Subcutaneous abdominal adipose tissue (tissue), 5 donors: ENCODE data around the gene MCCC1.

Source experiments
- H3K27ac ChIP-seq: one replicate; pipeline ENCODE4 v1.7.0; 2013; ENCODE audit warnings: low read depth, mild to moderate bottlenecking, inconsistent platforms, low read length, moderate library complexity
- H3K27me3 ChIP-seq, 5 donors: one replicate each; pipeline ENCODE4 v1.7.0; 2013; ENCODE audit warnings: low read length in 5 of 5, inconsistent platforms in 1 of 5; ENCODE audit not compliant: control insufficient read depth in 5 of 5, insufficient read depth in 4 of 5
- H3K36me3 ChIP-seq, 5 donors: one replicate each; pipeline ENCODE4 v1.7.0; 2013; ENCODE audit warnings: low read length in 5 of 5; ENCODE audit not compliant: control insufficient read depth in 5 of 5, insufficient read depth in 5 of 5
- H3K4me1 ChIP-seq, 5 donors: one replicate each; pipeline ENCODE4 v1.7.0; 2013; ENCODE audit warnings: low read length in 5 of 5, mild to moderate bottlenecking in 3 of 5, moderate library complexity in 1 of 5; ENCODE audit not compliant: control insufficient read depth in 5 of 5, insufficient read depth in 5 of 5
- H3K4me3 ChIP-seq, 5 donors: one replicate each; pipeline ENCODE4 v1.7.0; 2013; ENCODE audit warnings: low read length in 5 of 5, low read depth in 1 of 5
- H3K9ac ChIP-seq, 5 donors: one replicate each; pipeline ENCODE4 v1.7.0; 2013; ENCODE audit warnings: low read length in 5 of 5, mild to moderate bottlenecking in 4 of 5, moderate library complexity in 3 of 5
- H3K9me3 ChIP-seq, 5 donors: one replicate each; pipeline ENCODE4 v1.7.0; 2013; ENCODE audit warnings: low read length in 5 of 5; ENCODE audit not compliant: control insufficient read depth in 5 of 5
- donor health status: healthy.
- donor health status: healthy.
- donor health status: healthy.
- donor health status: healthy.
- donor health status: healthy.

The MCCC1 gene

DNA sequence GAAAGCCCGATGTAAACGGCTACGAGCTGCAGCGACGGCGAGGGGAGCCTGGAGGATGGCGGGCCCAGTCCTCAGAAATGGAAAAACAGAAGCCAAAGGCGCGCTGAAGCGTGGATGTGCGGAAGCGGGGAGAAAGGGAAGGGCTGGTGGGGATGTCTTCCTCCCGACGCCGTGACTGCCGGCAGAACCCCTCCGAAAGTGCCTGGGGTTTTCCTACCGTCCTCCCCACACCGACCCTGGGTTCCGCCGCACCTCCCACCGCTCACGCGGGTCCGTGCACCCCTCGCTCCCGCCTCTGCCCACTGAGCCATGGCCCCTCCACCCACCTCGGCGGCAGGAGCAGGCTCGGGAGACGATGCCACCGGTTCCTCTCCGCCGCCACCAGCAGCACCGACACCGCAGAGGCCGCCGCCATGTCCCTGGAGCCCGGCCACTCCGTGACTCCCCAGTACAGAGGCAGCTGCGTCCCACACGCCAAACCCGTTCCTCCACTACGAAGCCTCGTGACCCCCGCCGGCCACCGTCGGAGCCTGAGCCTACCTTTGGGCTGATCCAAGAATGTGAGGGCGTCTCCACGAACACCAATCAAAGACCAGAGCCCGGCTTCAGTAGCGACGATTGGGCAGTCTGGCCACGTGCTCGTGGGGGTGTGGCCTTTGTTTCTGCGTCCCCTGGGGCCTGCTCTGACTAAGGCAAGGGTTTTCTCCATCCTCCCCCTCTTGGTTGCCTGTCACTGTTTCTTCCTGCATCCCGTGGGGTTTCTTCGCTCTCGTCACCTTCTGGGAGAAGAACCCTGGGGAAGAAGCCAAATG is at the start of gene MCCC1:
Gene MCCC1, minus strand, starts transcription at position 471 of the 812 bp plus-strand sequence. Its CDS starts 56 bp downstream, at position 415.
- H3K9me3 ChIP-seq: no peaks in the 10 kb centered on the region
- peak within 1 kb of the TSS; percentile 87 to 99 (median 96) for H3K4me3 ChIP-seq
- peaks cover 0 to 26% (median 24%) of the 10 kb centered on the region in 5 donors for H3K4me1 ChIP-seq
- no peaks in the 10 kb centered on the region for H3K27me3 ChIP-seq
- H3K36me3 ChIP-seq: peaks cover 0 to 4% (median 0%) of the 10 kb centered on the region in 5 donors
- peak within 1 kb of the TSS; percentile 94 for H3K27ac ChIP-seq
- H3K9ac ChIP-seq: peak within 1 kb of the TSS; percentile 75 to 96 (median 88)

DNA sequence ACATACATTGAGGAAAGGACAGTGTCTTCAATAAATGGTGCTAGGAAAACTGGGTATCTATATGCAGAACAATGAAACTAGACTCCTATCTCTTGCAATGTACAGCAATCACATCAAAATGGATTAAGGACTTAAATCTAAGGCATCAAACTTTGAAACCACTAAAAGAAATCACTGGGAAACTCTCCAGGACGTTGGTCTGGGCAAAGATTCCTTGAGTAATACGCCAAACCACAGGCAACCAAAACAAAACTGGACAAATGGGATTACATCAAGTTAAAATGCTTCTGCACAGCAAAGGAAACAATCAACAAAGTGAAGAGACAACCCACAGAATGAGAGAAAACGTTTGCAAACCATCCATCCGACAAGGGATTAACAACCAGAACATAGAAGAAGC is 48.8 kb upstream of the MCCC1 start:
- Histone ChIP-seq H3K27me3 (peaks cover 0 to 3% (median 0%) of the 10 kb centered on the region in 5 donors), H3K4me1 (no peaks in the 10 kb centered on the region), H3K36me3 (no peaks in the 10 kb centered on the region), H3K27ac (no peak overlapping the region), H3K4me3 (no peak overlapping the region), H3K9ac (no peak overlapping the region), H3K9me3 (no peaks in the 10 kb centered on the region)

DNA sequence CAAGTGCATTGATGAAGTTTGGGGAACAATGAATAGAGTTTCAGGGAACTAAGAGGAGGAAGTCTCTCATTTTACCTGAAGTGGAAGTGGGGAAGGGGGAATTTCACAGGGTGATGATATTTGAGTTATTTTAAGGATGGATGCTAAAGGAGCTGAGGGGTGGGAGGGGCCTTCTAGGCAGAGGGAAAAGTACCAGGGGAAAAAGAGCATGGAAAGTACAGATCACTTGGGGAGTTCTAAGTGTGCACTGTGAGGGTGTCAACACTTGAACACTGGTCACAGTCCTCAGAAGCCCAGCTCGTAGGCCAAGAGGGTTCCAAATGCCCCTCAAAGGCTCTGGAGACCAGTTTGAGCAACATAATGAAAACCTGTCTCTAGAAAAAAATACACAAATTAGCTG is 45.1 kb upstream of the MCCC1 start:
- no peaks in the 10 kb centered on the region for H3K4me1 ChIP-seq
- H3K9ac ChIP-seq: no peak overlapping the region
- H3K36me3 ChIP-seq: no peaks in the 10 kb centered on the region
- no peaks in the 10 kb centered on the region for H3K27me3 ChIP-seq
- no peaks in the 10 kb centered on the region for H3K9me3 ChIP-seq
- H3K27ac ChIP-seq: no peak overlapping the region
- no peak overlapping the region for H3K4me3 ChIP-seq

GRCh38 chr3:183142199-183142598 is 42.9 kb upstream of the MCCC1 start:
- Histone ChIP-seq H3K9ac (no peak overlapping the region), H3K9me3 (no peaks in the 10 kb centered on the region), H3K27ac (no peak overlapping the region), H3K27me3 (peaks cover 0 to 2% (median 0%) of the 10 kb centered on the region in 5 donors), H3K4me3 (no peak overlapping the region), H3K36me3 (no peaks in the 10 kb centered on the region), H3K4me1 (no peaks in the 10 kb centered on the region)

DNA sequence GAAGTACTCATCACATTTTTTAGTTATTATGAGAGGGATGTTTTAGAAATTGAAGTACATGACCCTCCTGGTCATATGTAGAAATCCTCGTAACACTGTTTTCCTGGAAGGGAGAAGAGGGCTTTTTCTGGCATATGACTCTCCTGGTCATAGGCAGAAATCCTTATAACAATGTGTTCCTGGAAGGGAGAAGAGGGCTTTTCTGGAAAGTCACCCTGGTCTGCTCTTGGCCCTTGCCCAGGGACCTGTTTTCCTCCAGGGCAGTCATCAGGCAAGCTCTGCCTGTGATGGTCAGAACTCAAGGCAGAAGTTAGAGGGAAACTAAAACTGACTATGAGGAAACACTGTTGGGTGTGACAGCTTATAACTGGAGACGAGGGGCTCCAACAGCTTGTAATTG is 35.5 kb upstream of the MCCC1 start:
- Histone ChIP-seq H3K27me3 (peaks cover 0 to 7% (median 3%) of the 10 kb centered on the region in 5 donors), H3K36me3 (no peaks in the 10 kb centered on the region), H3K4me3 (no peak overlapping the region), H3K9ac (no peak overlapping the region), H3K9me3 (peaks cover 0 to 2% (median under 1%) of the 10 kb centered on the region in 5 donors), H3K27ac (no peak overlapping the region), H3K4me1 (peaks cover 0 to 12% (median 5%) of the 10 kb centered on the region in 5 donors)

GRCh38 chr3:183132409-183132808 is 33.1 kb upstream of the MCCC1 start:
- Histone ChIP-seq H3K27me3 (peaks cover 0 to 7% (median 3%) of the 10 kb centered on the region in 5 donors), H3K27ac (no peak overlapping the region), H3K4me1 (peaks cover 0 to 12% (median 5%) of the 10 kb centered on the region in 5 donors), H3K4me3 (no peak overlapping the region), H3K9ac (no peak overlapping the region), H3K36me3 (no peaks in the 10 kb centered on the region), H3K9me3 (peaks cover 2 to 14% (median 9%) of the 10 kb centered on the region in 5 donors)

DNA sequence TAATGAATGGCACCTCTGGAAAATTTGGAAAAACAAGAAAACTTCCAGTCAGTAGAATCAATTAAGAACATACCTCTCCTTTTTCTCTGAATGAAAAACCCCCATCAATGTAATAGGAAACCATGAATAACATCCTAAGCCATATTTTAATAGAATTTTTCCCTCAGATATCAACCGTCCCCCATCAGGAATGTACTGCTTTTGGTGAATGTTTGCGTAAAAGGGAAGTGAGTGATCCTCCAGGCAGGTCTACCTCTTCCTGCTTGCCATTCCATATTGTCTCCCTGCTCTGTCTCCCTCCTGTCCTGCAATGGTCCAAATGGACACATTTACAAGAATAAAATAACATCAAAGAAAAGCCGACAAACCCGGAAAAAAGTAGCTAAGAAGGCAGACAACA is 32.4 kb upstream of the MCCC1 start:
- H3K9ac ChIP-seq: no peak overlapping the region
- no peak overlapping the region for H3K4me3 ChIP-seq
- H3K9me3 ChIP-seq: peaks cover 2 to 14% (median 9%) of the 10 kb centered on the region in 5 donors
- H3K36me3 ChIP-seq: no peaks in the 10 kb centered on the region
- peaks cover 0 to 12% (median 5%) of the 10 kb centered on the region in 5 donors for H3K4me1 ChIP-seq
- no peak overlapping the region for H3K27ac ChIP-seq
- H3K27me3 ChIP-seq: peaks cover 0 to 7% (median 3%) of the 10 kb centered on the region in 5 donors

- H3K9me3 ChIP-seq: peaks cover 2 to 14% (median 9%) of the 10 kb centered on the region in 5 donors
- no peak overlapping the region for H3K27ac ChIP-seq
- H3K4me1 ChIP-seq: peaks cover 0 to 12% (median 5%) of the 10 kb centered on the region in 5 donors
- no peak overlapping the region for H3K9ac ChIP-seq
- H3K36me3 ChIP-seq: no peaks in the 10 kb centered on the region
- no peak overlapping the region for H3K4me3 ChIP-seq
- H3K27me3 ChIP-seq: peaks cover 0 to 7% (median 0%) of the 10 kb centered on the region in 5 donors
These were observed 32.0 kb upstream of the MCCC1 start for GRCh38 chr3:183131186-183131725.

- peaks cover 2 to 14% (median 9%) of the 10 kb centered on the region in 5 donors for H3K9me3 ChIP-seq
- no peaks in the 10 kb centered on the region for H3K27me3 ChIP-seq
- H3K27ac ChIP-seq: no peak overlapping the region
- no peak overlapping the region for H3K9ac ChIP-seq
- no peak overlapping the region for H3K4me3 ChIP-seq
- no peaks in the 10 kb centered on the region for H3K36me3 ChIP-seq
- peaks cover 0 to 12% (median 5%) of the 10 kb centered on the region in 5 donors for H3K4me1 ChIP-seq
These were observed 29.9 kb upstream of the MCCC1 start for GRCh38 chr3:183129243-183129642.

DNA sequence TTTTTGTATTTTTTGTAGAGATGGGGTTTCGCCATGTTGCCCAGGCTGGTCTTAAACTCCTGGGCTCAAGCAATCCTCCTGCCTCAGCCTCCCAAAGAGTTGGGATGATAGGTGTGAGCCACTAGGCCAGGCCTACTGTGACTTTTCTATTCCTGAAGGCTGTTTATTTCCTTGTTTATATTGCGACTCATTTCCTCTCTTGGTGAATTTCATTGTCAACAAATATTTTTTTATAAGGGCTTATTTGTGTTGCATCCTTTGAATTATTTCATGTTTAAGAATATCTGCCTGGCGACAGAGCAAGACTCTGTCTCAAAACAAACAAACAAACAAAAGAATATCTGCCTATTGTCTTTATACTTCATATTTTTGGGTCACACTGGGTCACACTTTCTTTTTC is 29.4 kb upstream of the MCCC1 start:
- Histone ChIP-seq H3K4me3 (no peak overlapping the region), H3K4me1 (peaks cover 0 to 12% (median 5%) of the 10 kb centered on the region in 5 donors), H3K9ac (no peak overlapping the region), H3K36me3 (no peaks in the 10 kb centered on the region), H3K27ac (no peak overlapping the region), H3K27me3 (no peaks in the 10 kb centered on the region), H3K9me3 (peaks cover 2 to 14% (median 9%) of the 10 kb centered on the region in 5 donors)
